Immature natural killer cell (primary cell): ENCODE measurements around the gene RFPL3. TPM values are rescaled to one million over a fixed set of nuclear protein-coding genes. Genes with fewer than 3 reads are reported as not detected.
"Not testable (repeated sequence)": the region's sequence is repeated elsewhere in the genome, so short reads cannot be mapped to it uniquely, and the experiment has no call there.

Experiments used
- DNase-seq, 3 donors: peaks; one replicate each; pipeline ENCODE4 v3.0.0; 2022; ENCODE audit warnings: mixed read lengths in 1 of 3
- H3K27ac Mint-ChIP-seq, 6 donors: one replicate each; pipeline ENCODE4 v1.8.0; 2020; ENCODE audit warnings: mixed read lengths in 6 of 6, mild to moderate bottlenecking in 5 of 6, inconsistent platforms in 4 of 6, moderate library complexity in 3 of 6
- H3K27me3 Mint-ChIP-seq, 3 donors: one replicate each; pipeline ENCODE4 v1.8.0; 2020 to 2021; ENCODE audit warnings: low read depth in 3 of 3, mild to moderate bottlenecking in 3 of 3, mixed read lengths in 3 of 3, moderate library complexity in 3 of 3, inconsistent platforms in 1 of 3
- H3K36me3 Mint-ChIP-seq, 3 donors: one replicate each; pipeline ENCODE4 v1.8.0; 2020; ENCODE audit warnings: mixed read lengths in 3 of 3, inconsistent platforms in 2 of 3, mild to moderate bottlenecking in 2 of 3
- H3K4me1 Mint-ChIP-seq, 2 donors: one replicate each; pipeline ENCODE4 v1.8.0; 2020; ENCODE audit warnings: inconsistent platforms in 2 of 2, mild to moderate bottlenecking in 2 of 2, mixed read lengths in 2 of 2, moderate library complexity in 1 of 2
- H3K4me3 Mint-ChIP-seq, 5 donors: one replicate each; pipeline ENCODE4 v1.8.0; 2020; ENCODE audit warnings: mild to moderate bottlenecking in 5 of 5, mixed read lengths in 5 of 5, inconsistent platforms in 3 of 5, moderate library complexity in 3 of 5
- H3K9me3 Mint-ChIP-seq, 6 donors: one replicate each; pipeline ENCODE4 v1.8.0; 2020; ENCODE audit warnings: mild to moderate bottlenecking in 6 of 6, mixed read lengths in 6 of 6, inconsistent platforms in 4 of 6, moderate library complexity in 3 of 6
- polyA plus RNA-seq, 3 donors: library from polyadenylated mRNA; unstranded; fragments of 300-500 nt; fragmentation: Illumina TruSeq; gene quantifications; one replicate each; pipeline ENCODE4 v1.2.3, GENCODE V29; 2021

The RFPL3 gene
- polyA plus RNA-seq, 3 donors from 2014 or later = not detected

DNA sequence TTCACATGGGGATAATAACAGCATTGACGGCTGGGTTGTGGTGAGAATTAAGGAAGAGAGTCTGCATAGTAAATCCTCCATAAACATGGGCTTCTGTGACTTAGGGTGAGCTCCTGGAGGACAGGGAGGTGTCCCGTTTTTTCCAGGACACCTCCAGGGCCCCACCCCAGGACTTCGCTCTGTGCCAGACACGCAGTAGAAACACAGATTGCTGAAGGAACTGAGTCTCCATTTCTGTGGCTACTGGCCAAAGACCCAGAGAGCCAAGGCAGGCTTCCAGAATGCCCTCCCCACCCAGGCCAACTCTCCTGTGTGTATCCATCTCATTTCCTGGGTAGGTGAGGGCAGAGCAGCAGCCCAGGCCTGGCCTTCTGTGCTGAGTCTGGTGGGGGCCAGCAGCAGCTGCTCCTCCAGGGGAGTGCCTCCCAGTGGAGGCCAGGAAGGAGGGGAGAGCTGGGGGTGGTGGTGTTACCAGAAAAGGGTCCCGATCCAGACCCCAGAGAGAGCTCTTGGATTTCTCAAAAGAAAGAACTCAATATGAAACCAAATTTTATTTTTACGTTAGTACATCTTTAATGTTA is 9.5 kb upstream of the RFPL3 start:
- no peak for DNase-seq
- peaks cover 0 to 10% (median 6%) of the 10 kb centered on the region in 3 donors for H3K27me3 Mint-ChIP-seq
- H3K4me1 Mint-ChIP-seq = peaks cover under 1 to 9% of the 10 kb centered on the region in 2 donors
- peaks cover 0 to 2% (median 0%) of the 10 kb centered on the region in 6 donors for H3K9me3 Mint-ChIP-seq
- H3K4me3 Mint-ChIP-seq = no peak overlapping the region
- no peaks in the 10 kb centered on the region for H3K36me3 Mint-ChIP-seq
- H3K27ac Mint-ChIP-seq = no peak overlapping the region

DNA sequence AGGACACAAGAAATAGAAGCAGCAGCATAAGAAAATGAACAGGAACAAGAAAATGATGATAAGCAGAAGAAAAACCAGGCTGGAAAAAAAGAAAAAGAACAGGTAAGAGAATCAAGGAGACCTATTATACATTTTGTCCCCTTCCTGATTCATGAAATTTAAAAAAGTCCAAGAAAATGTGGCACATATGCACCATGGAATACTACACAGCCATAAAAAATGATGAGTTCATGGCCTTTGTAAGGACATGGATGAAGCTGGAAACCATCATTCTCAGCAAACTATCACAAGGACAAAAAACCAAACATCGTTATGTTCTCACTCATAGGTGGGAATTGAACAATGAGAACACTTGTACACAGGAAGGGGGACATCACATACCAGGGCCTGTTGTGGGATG is 5.8 kb upstream of the RFPL3 start:
- not testable (repeated sequence) for H3K36me3 Mint-ChIP-seq, H3K4me3 Mint-ChIP-seq, H3K27ac Mint-ChIP-seq, H3K27me3 Mint-ChIP-seq, DNase-seq, H3K9me3 Mint-ChIP-seq, H3K4me1 Mint-ChIP-seq

DNA sequence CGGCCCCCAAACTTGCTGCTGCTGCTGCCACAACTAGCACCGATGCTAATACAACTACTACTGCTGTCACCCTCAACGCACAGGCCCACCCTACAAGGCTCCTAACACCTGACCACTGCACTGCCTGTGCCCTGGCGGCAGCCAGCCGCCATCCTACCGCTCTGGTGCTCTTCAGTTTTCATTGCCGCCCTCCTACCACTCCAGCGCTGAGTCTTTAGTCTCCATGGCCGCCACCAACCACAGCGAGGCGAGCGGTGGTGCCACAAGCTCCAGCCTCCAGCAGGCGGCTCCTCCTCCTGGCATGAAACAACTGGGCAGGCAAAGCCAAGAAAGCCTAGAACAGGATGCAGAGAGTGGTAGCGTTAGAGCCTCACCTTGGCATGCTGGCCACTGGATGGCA is 5.0 kb upstream of the RFPL3 start:
- H3K27ac Mint-ChIP-seq = no peak overlapping the region
- DNase-seq = no peak
- peaks cover 0 to 2% (median 0%) of the 10 kb centered on the region in 6 donors for H3K9me3 Mint-ChIP-seq
- no peaks in the 10 kb centered on the region for H3K36me3 Mint-ChIP-seq
- no peaks in the 10 kb centered on the region for H3K4me1 Mint-ChIP-seq
- peaks cover 2 to 6% (median 4%) of the 10 kb centered on the region in 3 donors for H3K27me3 Mint-ChIP-seq
- no peak overlapping the region for H3K4me3 Mint-ChIP-seq

DNA sequence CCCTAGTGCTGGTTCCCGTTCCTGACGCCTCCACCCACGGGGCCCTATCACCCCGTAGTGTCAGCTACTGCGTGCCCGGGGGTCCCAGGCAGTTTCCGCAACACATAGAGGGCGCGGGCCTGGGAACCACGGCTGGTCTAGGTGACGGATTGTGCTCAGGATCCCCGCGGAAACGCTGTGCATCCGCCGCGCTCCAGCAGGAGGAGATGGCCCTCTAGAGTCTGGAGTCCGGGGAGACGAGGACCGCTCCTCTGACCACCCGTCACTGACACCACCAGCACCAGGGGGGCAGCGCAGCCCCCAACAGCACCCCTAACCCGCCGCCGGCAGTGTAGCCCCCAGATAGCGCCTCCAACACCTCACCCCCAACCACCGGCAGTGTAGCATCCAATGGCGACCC is 4.4 kb upstream of the RFPL3 start:
- no peak for DNase-seq
- Mint-ChIP-seq H3K4me3 (no peak overlapping the region), H3K36me3 (no peaks in the 10 kb centered on the region), H3K27ac (no peak overlapping the region), H3K9me3 (peaks cover 0 to 2% (median 0%) of the 10 kb centered on the region in 6 donors), H3K4me1 (no peaks in the 10 kb centered on the region), H3K27me3 (peaks cover 2 to 6% (median 4%) of the 10 kb centered on the region in 3 donors)

DNA sequence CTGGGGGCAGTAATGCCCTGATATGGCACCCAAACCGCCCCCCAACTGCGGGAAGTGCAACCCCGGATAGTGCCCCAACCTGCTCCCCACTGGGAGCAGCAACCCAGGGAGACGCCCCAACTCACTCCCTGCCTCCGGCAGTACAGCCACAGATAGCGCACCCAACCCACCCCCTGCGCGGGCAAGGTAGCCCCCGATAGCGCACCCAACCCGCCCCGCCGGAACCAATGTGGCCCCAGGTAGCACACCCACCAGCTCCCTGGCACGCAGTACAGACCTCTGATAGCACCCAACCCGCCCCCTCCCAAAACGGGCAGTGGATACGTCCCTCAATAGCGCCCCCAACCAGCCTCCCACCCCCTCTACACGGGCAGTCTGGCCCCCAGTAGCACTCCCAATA is 3.8 kb upstream of the RFPL3 start:
- no peak overlapping the region for H3K27ac Mint-ChIP-seq
- H3K27me3 Mint-ChIP-seq = peaks cover 2 to 6% (median 4%) of the 10 kb centered on the region in 3 donors
- no peaks in the 10 kb centered on the region for H3K4me1 Mint-ChIP-seq
- DNase-seq = no peak
- peaks cover 0 to 2% (median 0%) of the 10 kb centered on the region in 6 donors for H3K9me3 Mint-ChIP-seq
- no peaks in the 10 kb centered on the region for H3K36me3 Mint-ChIP-seq
- H3K4me3 Mint-ChIP-seq = no peak overlapping the region

DNA sequence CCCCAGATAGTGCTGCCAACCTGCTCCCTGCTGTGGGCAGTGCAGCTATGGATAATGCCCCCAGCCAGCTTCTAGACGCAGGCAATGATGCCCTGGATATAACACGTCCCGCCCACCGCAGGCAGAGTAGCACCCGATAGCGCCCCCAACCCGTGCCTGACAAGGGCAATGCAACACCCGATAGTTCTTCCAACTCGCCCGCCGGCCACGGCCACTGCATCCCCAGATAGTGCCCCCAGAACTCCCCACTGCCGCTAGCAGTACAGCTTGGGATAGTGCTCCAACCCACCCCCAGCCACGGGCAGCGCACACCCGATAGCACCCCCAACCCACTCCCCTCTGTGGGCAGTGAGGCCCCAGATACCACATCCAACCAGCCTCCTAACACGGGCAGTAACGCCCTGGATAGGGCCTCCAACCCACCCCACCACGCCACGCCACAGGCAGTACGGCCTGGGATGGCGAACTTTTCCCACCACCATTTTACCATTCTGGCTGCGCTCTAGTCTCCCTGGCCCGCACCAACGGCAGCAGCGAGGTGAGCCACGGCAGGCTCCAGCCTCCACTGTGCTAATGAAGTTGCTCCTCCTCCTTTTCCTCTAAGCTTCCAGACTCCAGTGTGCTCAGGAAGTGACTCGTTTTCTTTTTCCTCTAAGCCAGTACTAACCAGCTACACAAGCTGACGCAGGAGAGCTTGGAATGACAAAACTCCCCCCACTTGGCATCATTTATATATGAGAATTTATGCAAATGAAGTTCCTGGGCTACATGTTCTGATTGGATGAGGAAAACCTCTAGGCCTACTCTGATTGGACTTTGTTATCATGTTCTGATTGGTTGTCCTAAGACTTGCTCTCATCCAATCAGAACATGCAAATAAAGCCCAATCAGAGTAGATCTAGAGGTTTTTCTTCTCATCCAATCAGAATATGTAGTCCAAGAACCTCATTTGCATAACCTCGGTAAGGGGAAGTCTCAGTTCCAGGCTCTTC is 3.0 kb upstream of the RFPL3 start:
- Mint-ChIP-seq H3K4me1 (no peaks in the 10 kb centered on the region), H3K27me3 (peaks cover 2 to 6% (median 4%) of the 10 kb centered on the region in 3 donors), H3K9me3 (peaks cover 0 to 2% (median 0%) of the 10 kb centered on the region in 6 donors), H3K4me3 (no peak overlapping the region), H3K36me3 (no peaks in the 10 kb centered on the region), H3K27ac (no peak overlapping the region)
- no peak for DNase-seq

DNA sequence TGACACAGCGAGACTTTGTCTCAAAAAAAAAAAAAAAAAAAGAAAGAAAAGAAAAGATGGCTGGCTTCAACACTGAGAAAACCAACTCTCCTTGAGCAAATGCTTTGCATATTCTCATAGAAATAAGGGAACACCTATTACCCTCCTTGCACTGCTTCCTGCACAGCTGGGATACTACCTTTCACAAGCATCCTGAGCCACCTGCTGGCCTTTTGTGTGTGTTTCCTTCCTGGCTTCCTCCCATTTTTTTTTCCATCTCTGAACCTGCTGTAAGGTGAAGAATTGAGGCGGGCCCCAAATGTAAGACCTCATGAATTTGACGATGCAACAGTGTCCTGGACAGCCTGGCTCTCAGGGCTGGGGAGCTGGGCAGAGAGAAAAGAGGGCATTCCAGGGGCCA is 1.9 kb upstream of the RFPL3 start:
- no peak for DNase-seq
- Mint-ChIP-seq H3K9me3 (peaks cover 0 to 2% (median 0%) of the 10 kb centered on the region in 6 donors), H3K4me1 (no peaks in the 10 kb centered on the region), H3K4me3 (no peak overlapping the region), H3K36me3 (peaks cover 0 to 4% (median 3%) of the 10 kb centered on the region in 3 donors), H3K27ac (no peak overlapping the region), H3K27me3 (peaks cover 2 to 6% (median 4%) of the 10 kb centered on the region in 3 donors)

DNA sequence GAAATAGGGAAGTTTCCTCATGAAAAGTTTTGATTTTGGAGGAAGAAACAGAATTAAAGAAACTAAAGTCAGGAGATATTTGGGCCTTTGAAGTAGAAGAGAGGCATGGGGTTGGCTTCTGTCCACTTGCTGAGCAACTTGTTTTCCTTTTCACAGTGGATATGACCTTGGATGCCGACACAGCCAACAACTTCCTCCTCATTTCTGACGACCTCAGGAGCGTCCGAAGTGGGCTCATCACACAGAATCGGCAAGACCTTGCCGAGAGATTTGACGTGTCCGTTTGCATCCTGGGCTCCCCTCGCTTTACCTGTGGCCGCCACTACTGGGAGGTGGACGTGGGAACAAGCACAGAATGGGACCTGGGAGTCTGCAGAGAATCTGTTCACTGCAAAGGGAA is 2.4 kb downstream of the RFPL3 start:
- not testable (repeated sequence) for H3K4me1 Mint-ChIP-seq, DNase-seq, H3K27ac Mint-ChIP-seq, H3K4me3 Mint-ChIP-seq, H3K9me3 Mint-ChIP-seq, H3K36me3 Mint-ChIP-seq, H3K27me3 Mint-ChIP-seq

DNA sequence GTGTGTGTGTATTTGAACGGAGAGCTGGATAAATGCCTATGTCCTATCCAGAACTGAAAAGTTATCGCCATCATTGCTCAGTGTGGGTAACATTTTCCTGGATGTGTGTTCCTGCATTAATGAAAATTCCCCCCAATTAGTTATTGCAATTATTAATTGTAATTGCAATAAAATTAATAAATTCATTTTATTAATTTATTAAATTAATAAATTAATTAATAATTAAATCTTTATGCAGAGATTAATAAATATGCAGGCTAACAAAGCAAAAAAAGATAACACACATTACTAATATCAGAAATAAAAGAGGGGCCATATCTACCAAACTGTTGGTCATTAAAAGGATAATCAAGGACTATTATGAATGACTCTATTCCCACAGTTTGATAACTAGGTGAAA is 3.6 kb downstream of the RFPL3 start:
- no peak overlapping the region for H3K4me3 Mint-ChIP-seq
- no peaks in the 10 kb centered on the region for H3K4me1 Mint-ChIP-seq
- H3K36me3 Mint-ChIP-seq = peaks cover 0 to 4% (median 3%) of the 10 kb centered on the region in 3 donors
- no peaks in the 10 kb centered on the region for H3K9me3 Mint-ChIP-seq
- no peak for DNase-seq
- no peak overlapping the region for H3K27ac Mint-ChIP-seq
- peaks cover 2 to 4% (median 2%) of the 10 kb centered on the region in 3 donors for H3K27me3 Mint-ChIP-seq

DNA sequence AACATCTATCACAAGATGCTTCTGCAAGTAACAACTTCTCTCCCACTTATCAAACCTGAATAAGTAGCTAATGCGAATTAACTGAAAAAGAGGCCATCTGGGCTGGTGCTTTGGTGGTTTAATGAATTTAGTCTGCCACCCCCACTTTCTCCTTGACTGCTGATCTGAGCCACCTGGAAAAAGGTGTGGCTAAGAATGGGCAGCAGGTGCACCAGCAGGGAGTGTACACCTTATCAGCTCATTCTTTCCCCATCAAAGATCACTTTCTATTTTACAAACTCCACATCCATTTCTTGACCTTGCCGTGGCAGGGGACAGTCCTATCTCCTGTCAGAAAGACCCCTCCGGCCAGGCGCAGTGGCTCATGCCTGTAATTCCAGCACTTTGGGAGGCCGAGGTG is 6.5 kb downstream of the RFPL3 start:
- H3K27ac Mint-ChIP-seq = no peak overlapping the region
- no peaks in the 10 kb centered on the region for H3K9me3 Mint-ChIP-seq
- H3K4me3 Mint-ChIP-seq = no peak overlapping the region
- no peaks in the 10 kb centered on the region for H3K4me1 Mint-ChIP-seq
- H3K27me3 Mint-ChIP-seq = peaks cover 0 to 7% (median 6%) of the 10 kb centered on the region in 3 donors
- DNase-seq = no peak
- H3K36me3 Mint-ChIP-seq = peaks cover 0 to 4% (median 3%) of the 10 kb centered on the region in 3 donors

DNA sequence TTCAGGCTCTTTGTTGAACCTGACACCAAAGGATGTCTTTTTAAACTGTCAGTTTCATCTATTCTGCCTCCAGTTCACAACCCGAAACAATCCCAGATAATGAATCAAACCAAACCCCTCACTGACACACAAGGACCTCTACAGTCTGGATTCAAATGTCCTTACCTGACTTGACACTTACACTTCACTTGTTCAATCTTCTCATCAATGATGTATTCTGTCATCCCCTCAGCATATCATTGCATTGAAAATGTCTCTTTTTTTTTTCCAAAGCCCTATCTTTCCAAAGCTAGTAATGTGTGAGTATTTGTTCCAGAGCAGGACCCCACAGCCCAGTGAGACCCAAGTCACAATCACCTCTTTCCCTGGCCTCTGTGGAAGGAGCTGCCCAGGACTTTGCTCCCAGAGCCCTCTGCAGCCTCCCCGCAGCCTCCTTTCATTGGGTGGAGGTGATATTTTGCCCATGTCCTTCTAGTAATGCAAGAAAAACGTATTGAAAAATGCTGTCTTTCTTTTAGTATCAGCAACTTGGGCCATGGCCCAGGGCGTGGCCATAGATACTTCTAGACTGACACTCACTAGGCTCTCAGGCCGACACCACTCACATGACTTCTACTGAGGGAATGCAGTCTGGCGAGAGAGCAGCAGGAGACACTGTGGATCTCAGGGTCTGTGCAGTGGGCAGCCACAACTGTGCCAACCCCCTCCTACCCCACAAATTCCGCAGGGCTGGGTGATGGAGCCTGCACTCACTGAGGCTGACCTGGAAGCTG is 18.2 kb downstream of the RFPL3 start:
- Mint-ChIP-seq H3K36me3 (no peaks in the 10 kb centered on the region), H3K27me3 (peaks cover 2 to 5% (median 3%) of the 10 kb centered on the region in 3 donors), H3K4me3 (no peak overlapping the region), H3K9me3 (no peaks in the 10 kb centered on the region), H3K27ac (no peak overlapping the region), H3K4me1 (no peaks in the 10 kb centered on the region)
- no peak for DNase-seq

DNA sequence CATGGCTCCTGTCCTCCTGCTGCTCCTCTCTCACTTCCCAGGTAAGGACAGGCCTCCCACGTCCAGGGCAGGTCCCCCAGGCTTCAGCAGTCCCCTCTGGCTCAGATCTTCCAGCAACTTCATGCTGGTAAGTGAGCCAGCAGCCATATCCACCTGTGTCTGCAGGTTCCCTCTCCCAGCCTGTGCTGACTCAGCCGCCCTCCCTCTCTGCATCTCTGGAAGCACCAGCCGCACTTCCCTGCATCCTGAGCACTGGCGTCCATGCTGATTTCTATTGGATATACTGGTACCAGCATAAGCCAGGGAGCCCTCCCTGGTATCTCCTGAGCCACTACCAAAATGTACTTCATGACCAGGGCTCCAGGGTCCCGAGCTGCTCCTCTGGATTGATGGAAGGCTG is 19.0 kb downstream of the RFPL3 start:
- Mint-ChIP-seq H3K27ac (no peak overlapping the region), H3K4me3 (no peak overlapping the region), H3K4me1 (no peaks in the 10 kb centered on the region), H3K27me3 (peaks cover 0 to 5% (median 3%) of the 10 kb centered on the region in 3 donors), H3K9me3 (no peaks in the 10 kb centered on the region), H3K36me3 (peaks cover 0 to 4% (median 0%) of the 10 kb centered on the region in 3 donors)
- DNase-seq = no peak

DNA sequence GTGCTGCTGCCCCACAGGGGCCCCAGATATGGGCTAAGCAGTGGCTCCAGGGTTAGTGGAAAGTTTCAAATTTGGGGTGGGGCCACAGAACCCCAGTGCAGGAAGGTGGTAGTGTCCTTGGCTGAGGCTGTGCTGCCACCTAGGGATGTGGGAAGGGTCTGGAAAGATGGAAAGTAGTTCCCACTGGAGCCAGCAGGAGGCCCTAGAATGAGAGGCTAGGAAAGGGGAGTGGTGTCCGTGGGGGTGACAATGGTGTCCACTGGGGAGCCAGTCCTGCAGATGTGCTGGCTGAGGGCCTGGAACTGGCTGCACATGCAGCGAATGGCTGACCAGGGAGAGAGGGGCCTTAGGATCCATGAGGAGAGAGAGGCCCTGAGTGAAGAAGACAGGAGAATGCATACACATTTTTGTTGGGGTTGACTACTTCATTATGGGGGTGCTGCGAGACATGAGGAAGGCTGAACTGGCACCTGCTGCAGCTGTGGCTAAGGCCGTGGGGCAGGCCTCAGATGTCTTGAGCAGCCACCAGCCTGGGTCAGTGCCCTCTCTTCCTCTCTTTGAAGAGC is 21.1 kb downstream of the RFPL3 start:
- H3K4me1 Mint-ChIP-seq = no peaks in the 10 kb centered on the region
- DNase-seq = no peak
- peaks cover 0 to 4% (median 0%) of the 10 kb centered on the region in 3 donors for H3K36me3 Mint-ChIP-seq
- no peaks in the 10 kb centered on the region for H3K9me3 Mint-ChIP-seq
- no peak overlapping the region for H3K27ac Mint-ChIP-seq
- H3K27me3 Mint-ChIP-seq = peaks cover 0 to 5% (median 0%) of the 10 kb centered on the region in 3 donors
- H3K4me3 Mint-ChIP-seq = no peak overlapping the region
